Tracheal epithelial cell (primary cell): ENCODE data around the gene NPIPA7. TPM values are rescaled to one million over a fixed set of nuclear protein-coding genes. Genes with fewer than 3 reads are reported as not detected.

Experiments
- total RNA-seq: library from RNA; depleted of rRNA; stranded (reverse); fragments of >200 nt; gene quantifications from 2 replicates; pipeline ENCODE4 v1.2.1, GENCODE V29; 2014

The NPIPA7 gene
- 2.2 TPM in 1 of 2 replicates, not detected in the other for total RNA-seq

GRCh38 chr16:16378840-16379239, at the start of gene NPIPA7:
Gene NPIPA7, plus strand, starts transcription at chr16:16379140. Its CDS starts 105 bp downstream, at chr16:16379245.

Other genes starting within 250 kb of the NPIPA7 start
- 0.21 and 0.48 TPM in 2 replicates for gene ABCC6, start 155.6 kb upstream of the NPIPA7 start, total RNA-seq
- 41.1 and 65.8 TPM in 2 replicates for gene NOMO3, start 146.6 kb upstream of the NPIPA7 start, total RNA-seq